ENCODE measurements around the gene NFIA. TPM values are rescaled to one million over a fixed set of nuclear protein-coding genes. Genes with fewer than 3 reads are reported as not detected.

The NFIA gene
- total and polyA plus RNA-seq, 9 of the 15 experiments (the other 6 are each of a cell fraction or from before 2014, with no cell fraction given): 5.3 to 24.9 (median 9.8) TPM

- TF ChIP-seq IRF1 (CRISPR knock-in tag; IDR thresholded peaks at IDR 0.05; ENCODE audit: borderline replicate concordance) (no peak), ZNF444 (CRISPR knock-in tag; IDR thresholded peaks at IDR 0.05) (no peak), SLC30A9 (CRISPR knock-in tag; IDR thresholded peaks at IDR 0.05) (no peak), ZNF140 (CRISPR knock-in tag; IDR thresholded peaks at IDR 0.05) (no peak), FOXK1 (CRISPR knock-in tag; IDR thresholded peaks at IDR 0.05; ENCODE audit: borderline replicate concordance) (no peak; the same call in 1 of the 2 replicates), ZNF224 (CRISPR knock-in tag; IDR thresholded peaks at IDR 0.05) (no peak), NR2C1 (IDR thresholded peaks at IDR 0.05) (no peak), NR2C1 (tag; IDR thresholded peaks at IDR 0.05) (0 out of 2 replicates have a peak, but pooled peaks have one; percentile 10), BCLAF1 (IDR thresholded peaks at IDR 0.05; ENCODE audit: borderline replicate concordance in 1 of 2, control insufficient read depth in 1 of 2, low read depth in 2 of 2, low read length in 1 of 2) (no peak), ZNF431 (CRISPR knock-in tag; IDR thresholded peaks at IDR 0.05) (no peak), EHMT2 (IDR thresholded peaks at IDR 0.05) (no peak), PTBP1 (IDR thresholded peaks at IDR 0.05; ENCODE audit: low read depth, low read length) (no peak), GTF2F1 (IDR thresholded peaks at IDR 0.05; ENCODE audit: low read depth, low read length) (no peak), CREB3 (tag; conservative IDR thresholded peaks at IDR 0.05; ENCODE audit: low read depth) (peak; percentile 65; the same call in 1 of the 2 replicates), XRCC3 (IDR thresholded peaks at IDR 0.05) (no peak), RBM17 (IDR thresholded peaks at IDR 0.05; ENCODE audit: borderline replicate concordance, low read depth, low read length) (no peak), NFRKB (IDR thresholded peaks at IDR 0.05; ENCODE audit: low read depth) (no peak; the same call in 1 of the 2 replicates), SNRNP70 (optimal IDR thresholded peaks at IDR 0.05; ENCODE audit: low read depth, low read length) (no peak), E2F4 (CRISPR knock-in tag; IDR thresholded peaks at IDR 0.05; ENCODE audit: low read depth) (no peak), ELF1 (tag; IDR thresholded peaks at IDR 0.05) (no peak)
Measured at GRCh38 chr1:61056573-61057439, 25.6 kb upstream of the NFIA start (continued).
